SK-N-SH (cell line): ENCODE measurements around the gene KCTD15. TPM values are rescaled to one million over a fixed set of nuclear protein-coding genes. Genes with fewer than 3 reads are reported as not detected.

Experiments used
- CTCF ChIA-PET: fragments of 300-600, 350-600 bp; formaldehyde crosslinking; extraction: SDS; loops from one replicate; lab custom pipeline; 2021; lab: Yijun Ruan, JAX
- POLR2A ChIA-PET: fragments of 350-600 bp; sonication (Branson Sonifier 250); formaldehyde crosslinking; extraction: SDS; loops from one replicate; lab custom pipeline; 2020; ENCODE audit warnings: antibody characterized with exemption, inconsistent platforms; lab: Yijun Ruan, JAX
- DNase-seq: peaks from one replicate; pipeline ENCODE4 v3.0.0; 2012
- H2AFZ ChIP-seq: fragments of 200-600 bp; sonication (generic); 2 replicates; pipeline ENCODE4 v1.8.1; 2016; ENCODE audit warnings: antibody characterized with exemption, mild to moderate bottlenecking, low read depth
- H3F3A ChIP-seq: fragments of 200-600 bp; sonication (generic); replicated peaks from 2 replicates; pipeline ENCODE3; 2016; ENCODE audit warnings: antibody characterized with exemption, mild to moderate bottlenecking; ENCODE audit not compliant: insufficient read depth
- H3K27ac ChIP-seq, 2 experiments: fragments of 200-500 bp in 1 of 2; fragments of 200-600 bp in 1 of 2; sonication (Bioruptor generic) in 1 of 2; sonication (generic), shearing (Covaris generic) in 1 of 2; 2 replicates each; pipeline versions ENCODE4 v1.5.1 to v1.6.1; 2014 to 2016; ENCODE audit warnings: low read depth in 2 of 2, inconsistent platforms in 1 of 2, low read length in 1 of 2, mild to moderate bottlenecking in 1 of 2, mixed read lengths in 1 of 2
- H3K27me3 ChIP-seq: fragments of 200-600 bp; sonication (generic), shearing (Covaris generic); 2 replicates; pipeline ENCODE4 v1.6.1; 2016; ENCODE audit warnings: mixed run types; ENCODE audit not compliant: insufficient read depth
- H3K36me3 ChIP-seq, 2 experiments: fragments of 200-500 bp in 1 of 2; fragments of 200-600 bp in 1 of 2; sonication (Bioruptor generic) in 1 of 2; sonication (generic) in 1 of 2; replicated peaks in 1 of 2; 2 replicates each; pipeline versions ENCODE3 to v1.5.1; 2014 to 2016; ENCODE audit warnings: low read length in 1 of 2, mild to moderate bottlenecking in 1 of 2; ENCODE audit not compliant: insufficient read depth in 2 of 2, control insufficient read depth in 1 of 2
- H3K4me1 ChIP-seq, 2 experiments: fragments of 200-500 bp in 1 of 2; fragments of 200-600 bp in 1 of 2; sonication (Bioruptor generic) in 1 of 2; sonication (generic), shearing (Covaris generic) in 1 of 2; 2 replicates each; pipeline versions ENCODE4 v1.5.1 to v1.6.1; 2014 to 2016; ENCODE audit warnings: low read depth in 1 of 2, low read length in 1 of 2, mixed run types in 1 of 2; ENCODE audit not compliant: insufficient read depth in 2 of 2, control insufficient read depth in 1 of 2
- H3K4me2 ChIP-seq: fragments of 200-600 bp; sonication (generic), shearing (Covaris generic); 2 replicates; pipeline ENCODE4 v1.6.1; 2017; ENCODE audit warnings: mixed run types
- H3K4me3 ChIP-seq, 2 experiments: fragments of 200-500 bp in 1 of 2; fragments of 200-600 bp in 1 of 2; sonication (Bioruptor generic) in 1 of 2; sonication (generic), shearing (Covaris generic) in 1 of 2; 2 replicates each; pipeline versions ENCODE4 v1.5.1 to v1.8.1; 2014 to 2016; ENCODE audit warnings: low read depth in 2 of 2, inconsistent platforms in 1 of 2, low read length in 1 of 2, mild to moderate bottlenecking in 1 of 2, mixed read lengths in 1 of 2, moderate library complexity in 1 of 2
- H3K79me2 ChIP-seq: fragments of 200-600 bp; sonication (generic); 2 replicates; pipeline ENCODE4 v1.8.1; 2017; ENCODE audit warnings: mild to moderate bottlenecking; ENCODE audit not compliant: insufficient read depth
- H3K9ac ChIP-seq: fragments of 200-600 bp; sonication (generic); 2 replicates; pipeline ENCODE4 v1.6.1; 2017; ENCODE audit warnings: mixed run types
- H3K9me2 ChIP-seq: fragments of 200-600 bp; sonication (generic); 2 replicates; pipeline ENCODE4 v1.6.1; 2017; ENCODE audit warnings: mixed run types
- H3K9me3 ChIP-seq: fragments of 200-600 bp; sonication (generic); 2 replicates; pipeline ENCODE4 v1.6.1; 2017; ENCODE audit warnings: mixed run types, mild to moderate bottlenecking, moderate library complexity
- H4K20me1 ChIP-seq: fragments of 200-600 bp; sonication (generic); 2 replicates; pipeline ENCODE4 v1.6.1; 2017; ENCODE audit warnings: mild to moderate bottlenecking, mixed run types; ENCODE audit not compliant: insufficient read depth
- CHD2 ChIP-seq: fragments of 150-350 bp; IDR thresholded peaks from 2 replicates; pipeline ENCODE4 v1.6.1; 2018; ENCODE audit warnings: low read length; ENCODE audit not compliant: partially characterized antibody
- CTCF ChIP-seq: fragments of 200-600 bp; sonication (generic); IDR thresholded peaks from 2 replicates; pipeline ENCODE4 v1.6.1; 2017; ENCODE audit warnings: antibody characterized with exemption, mild to moderate bottlenecking, moderate library complexity
- ELF1 ChIP-seq: IDR thresholded peaks from 2 replicates; pipeline ENCODE4 v1.4.0; 2012
- EZH2phosphoT487 ChIP-seq: fragments of 200-600 bp; sonication (generic); IDR thresholded peaks from 2 replicates; pipeline ENCODE4 v1.6.1; 2017; ENCODE audit warnings: low read depth, mixed run types, mild to moderate bottlenecking, antibody characterized with exemption, moderate library complexity, borderline replicate concordance
- FOXJ3 ChIP-seq: sonication (generic); formaldehyde crosslinking; IDR thresholded peaks from 2 replicates; pipeline ENCODE4 v1.5.1; 2020; ENCODE audit warnings: mild to moderate bottlenecking, missing genetic modification reagents
- FOXM1 ChIP-seq: IDR thresholded peaks from 2 replicates; pipeline ENCODE4 v1.4.0; 2012; ENCODE audit warnings: low read depth, mild to moderate bottlenecking
- GABPA ChIP-seq: IDR thresholded peaks from 2 replicates; pipeline ENCODE4 v1.4.0; 2012; ENCODE audit warnings: low read depth, mild to moderate bottlenecking
- GATA2 ChIP-seq: sonication (generic); formaldehyde crosslinking; IDR thresholded peaks from 2 replicates; pipeline ENCODE4 v1.5.0; 2020; ENCODE audit warnings: mild to moderate bottlenecking, missing genetic modification reagents
- JUND ChIP-seq: IDR thresholded peaks from 2 replicates; pipeline ENCODE4 v1.4.0; 2012
- MEF2A ChIP-seq: IDR thresholded peaks from 2 replicates; pipeline ENCODE4 v1.4.0; 2012; ENCODE audit warnings: low read depth, borderline replicate concordance
- NFIC ChIP-seq: IDR thresholded peaks from 2 replicates; pipeline ENCODE4 v1.4.0; 2012; ENCODE audit warnings: borderline replicate concordance
- NRF1 ChIP-seq: IDR thresholded peaks from 2 replicates; pipeline ENCODE4 v1.6.1; 2012; ENCODE audit warnings: low read depth, mild to moderate bottlenecking, low read length
- POLR2AphosphoS5 ChIP-seq: IDR thresholded peaks from 2 replicates; pipeline ENCODE4 v1.6.1; 2012; ENCODE audit warnings: low read depth, low read length
- RAD21 ChIP-seq: IDR thresholded peaks from 2 replicates; pipeline ENCODE4 v1.6.1; 2012; ENCODE audit warnings: mild to moderate bottlenecking, low read length
- RCOR1 ChIP-seq: fragments of 150-350 bp; IDR thresholded peaks from 2 replicates; pipeline ENCODE4 v1.6.1; 2017; ENCODE audit warnings: antibody characterized with exemption, low read length
- RFX5 ChIP-seq: IDR thresholded peaks from 2 replicates; pipeline ENCODE4 v1.6.1; 2012; ENCODE audit warnings: mild to moderate bottlenecking, improper control_type of control experiment, low read length
- SIN3A ChIP-seq: IDR thresholded peaks from 2 replicates; pipeline ENCODE4 v1.6.1; 2012; ENCODE audit warnings: low read depth, mild to moderate bottlenecking, low read length, moderate library complexity, borderline replicate concordance
- SMC3 ChIP-seq: IDR thresholded peaks from 2 replicates; pipeline ENCODE4 v1.6.1; 2012; ENCODE audit warnings: low read depth, low read length, improper control_type of control experiment
- TAF1 ChIP-seq: IDR thresholded peaks from 2 replicates; pipeline ENCODE4 v1.6.1; 2012; ENCODE audit warnings: low read depth, mild to moderate bottlenecking, low read length, moderate library complexity, borderline replicate concordance
- TCF12 ChIP-seq: IDR thresholded peaks from 2 replicates; pipeline ENCODE4 v1.4.0; 2012
- USF1 ChIP-seq: IDR thresholded peaks from 2 replicates; pipeline ENCODE4 v1.4.0; 2012; ENCODE audit warnings: low read depth, borderline replicate concordance
- YY1 ChIP-seq: IDR thresholded peaks from 2 replicates; pipeline ENCODE4 v1.4.0; 2012; ENCODE audit warnings: low read depth, mild to moderate bottlenecking
- WGBS: methylation state at CpG from one replicate; pipeline ENCODE4 v1.1.6; 2017; ENCODE audit warnings: low lambda C conversion rate; 5-methylcytosine and 5-hydroxymethylcytosine counted together
- polyA plus RNA-seq, 3 experiments: library from polyadenylated mRNA; depleted of rRNA; stranded (reverse); fragments of >200 nt; gene quantifications; 2 replicates each; pipeline ENCODE4 v1.2.3, GENCODE V29; 2012
- TF ChIP-seq, protein P1 (sequence below): IDR thresholded peaks from 2 replicates; pipeline ENCODE4 v1.4.0; 2012; ENCODE audit warnings: low read depth
- TF ChIP-seq, protein P2 (sequence below): fragments of 150-350 bp; IDR thresholded peaks from 2 replicates; pipeline ENCODE4 v1.6.1; 2017; ENCODE audit warnings: antibody characterized with exemption, low read length, low read depth, borderline replicate concordance
- TF ChIP-seq, protein P3 (sequence below): fragments of 150-350 bp; IDR thresholded peaks from 2 replicates; pipeline ENCODE4 v1.6.1; 2016; ENCODE audit warnings: mild to moderate bottlenecking, low read depth, low read length
- TF ChIP-seq, protein P4 (sequence below): IDR thresholded peaks from 2 replicates; pipeline ENCODE4; 2012

Gene KCTD15
- polyA plus RNA-seq, 1 of the 3 experiments (the other 2 are of a cell fraction): 15.5 TPM

DNA sequence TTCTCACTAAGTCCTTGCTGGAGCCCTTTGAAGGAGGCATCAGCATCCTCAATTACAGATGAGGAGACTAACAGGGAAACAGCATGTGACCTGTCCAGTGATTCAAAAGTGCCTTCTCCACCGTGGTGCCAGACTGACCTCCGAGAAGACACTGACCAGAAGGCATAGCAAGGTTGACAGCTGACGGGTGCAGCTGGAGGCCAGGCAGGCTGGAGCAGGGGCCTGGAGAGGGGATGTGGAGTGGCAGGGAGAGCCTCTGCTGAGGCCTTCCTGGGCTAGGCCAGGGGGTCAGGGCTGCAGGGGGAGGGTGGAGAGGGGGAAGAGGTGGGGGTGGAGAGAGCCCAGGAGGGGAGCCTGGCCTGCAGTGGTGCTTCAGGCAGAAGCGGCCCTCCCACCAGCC is 66.3 kb downstream of the KCTD15 start:
- H3K79me2 ChIP-seq: no peaks in the 10 kb centered on the region
- no peaks in the 10 kb centered on the region for H4K20me1 ChIP-seq
- DNase-seq: peak; percentile 83
- no peaks in the 10 kb centered on the region for H3F3A ChIP-seq
- no peaks in the 10 kb centered on the region for H3K27me3 ChIP-seq
- H3K4me2 ChIP-seq: no peak overlapping the region
- no peaks in the 10 kb centered on the region for H3K9me2 ChIP-seq
- ChIA-PET POLR2A (interaction anchor here (1.2 to 1.4 kb wide), 2 partner anchors 44 to 66 kb away, joined by 5 to 11 read pairs; partner anchors contain the start of gene KCTD15), CTCF (interaction anchor here (0.7 to 2.4 kb wide), 4 partner anchors 68 to 233 kb away, joined by 3 to 10 read pairs (median 4); no protein-coding TSS in a partner anchor)
- H2AFZ ChIP-seq: no peak overlapping the region
- WGBS: 32% methylated on average over 4 of the region's 4 CpGs
- no peak overlapping the region for H3K4me3 ChIP-seq
- no peak overlapping the region for H3K9ac ChIP-seq
- peak overlapping the region in 1 of 2 experiments; percentile 56; a peak in 2 of 4 replicates for H3K27ac ChIP-seq
- no peaks in the 10 kb centered on the region for H3K36me3 ChIP-seq
- no peaks in the 10 kb centered on the region for H3K9me3 ChIP-seq
- H3K4me1 ChIP-seq: peaks cover 0 to 27% of the 10 kb centered on the region in 2 experiments; a peak in 1 of 4 replicates
- no peak for TF ChIP-seq TCF12
- TF ChIP-seq RFX5: no peak
- TF ChIP-seq GATA2 (CRISPR knock-in tag): peak; percentile 29; the same call in 1 of the 2 replicates
- TF ChIP-seq, protein P1, sequence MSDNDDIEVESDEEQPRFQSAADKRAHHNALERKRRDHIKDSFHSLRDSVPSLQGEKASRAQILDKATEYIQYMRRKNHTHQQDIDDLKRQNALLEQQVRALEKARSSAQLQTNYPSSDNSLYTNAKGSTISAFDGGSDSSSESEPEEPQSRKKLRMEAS: no peak
- TF ChIP-seq USF1: no peak
- TF ChIP-seq NFIC: no peak
- no peak for TF ChIP-seq YY1
- TF ChIP-seq GABPA: no peak
- peak; percentile 73 for TF ChIP-seq CHD2
- no peak; the same call in 1 of the 2 replicates for TF ChIP-seq SMC3
- no peak for TF ChIP-seq TAF1
- no peak for TF ChIP-seq CTCF
- no peak for TF ChIP-seq SIN3A
- TF ChIP-seq MEF2A: no peak
- no peak for TF ChIP-seq ELF1
- TF ChIP-seq, protein P2, sequence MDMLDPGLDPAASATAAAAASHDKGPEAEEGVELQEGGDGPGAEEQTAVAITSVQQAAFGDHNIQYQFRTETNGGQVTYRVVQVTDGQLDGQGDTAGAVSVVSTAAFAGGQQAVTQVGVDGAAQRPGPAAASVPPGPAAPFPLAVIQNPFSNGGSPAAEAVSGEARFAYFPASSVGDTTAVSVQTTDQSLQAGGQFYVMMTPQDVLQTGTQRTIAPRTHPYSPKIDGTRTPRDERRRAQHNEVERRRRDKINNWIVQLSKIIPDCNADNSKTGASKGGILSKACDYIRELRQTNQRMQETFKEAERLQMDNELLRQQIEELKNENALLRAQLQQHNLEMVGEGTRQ: no peak
- peak; percentile 72; the same call in 1 of the 2 replicates for TF ChIP-seq RCOR1
- no peak for TF ChIP-seq NRF1
- no peak for TF ChIP-seq FOXM1
- no peak for TF ChIP-seq FOXJ3 (CRISPR knock-in tag)
- TF ChIP-seq RAD21: no peak; the same call in 1 of the 2 replicates
- TF ChIP-seq, protein P3, sequence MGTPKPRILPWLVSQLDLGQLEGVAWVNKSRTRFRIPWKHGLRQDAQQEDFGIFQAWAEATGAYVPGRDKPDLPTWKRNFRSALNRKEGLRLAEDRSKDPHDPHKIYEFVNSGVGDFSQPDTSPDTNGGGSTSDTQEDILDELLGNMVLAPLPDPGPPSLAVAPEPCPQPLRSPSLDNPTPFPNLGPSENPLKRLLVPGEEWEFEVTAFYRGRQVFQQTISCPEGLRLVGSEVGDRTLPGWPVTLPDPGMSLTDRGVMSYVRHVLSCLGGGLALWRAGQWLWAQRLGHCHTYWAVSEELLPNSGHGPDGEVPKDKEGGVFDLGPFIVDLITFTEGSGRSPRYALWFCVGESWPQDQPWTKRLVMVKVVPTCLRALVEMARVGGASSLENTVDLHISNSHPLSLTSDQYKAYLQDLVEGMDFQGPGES: no peak
- TF ChIP-seq POLR2AphosphoS5: no peak
- TF ChIP-seq, protein P4, sequence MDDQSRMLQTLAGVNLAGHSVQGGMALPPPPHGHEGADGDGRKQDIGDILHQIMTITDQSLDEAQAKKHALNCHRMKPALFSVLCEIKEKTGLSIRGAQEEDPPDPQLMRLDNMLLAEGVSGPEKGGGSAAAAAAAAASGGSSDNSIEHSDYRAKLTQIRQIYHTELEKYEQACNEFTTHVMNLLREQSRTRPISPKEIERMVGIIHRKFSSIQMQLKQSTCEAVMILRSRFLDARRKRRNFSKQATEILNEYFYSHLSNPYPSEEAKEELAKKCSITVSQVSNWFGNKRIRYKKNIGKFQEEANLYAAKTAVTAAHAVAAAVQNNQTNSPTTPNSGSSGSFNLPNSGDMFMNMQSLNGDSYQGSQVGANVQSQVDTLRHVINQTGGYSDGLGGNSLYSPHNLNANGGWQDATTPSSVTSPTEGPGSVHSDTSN: no peak
- TF ChIP-seq JUND: no peak
- no peak for TF ChIP-seq EZH2phosphoT487
